HG03159 (cell line): Measurements from ENCODE around the gene NPHS1.
"Not testable (repeated sequence)": the region's sequence is repeated elsewhere in the genome, so short reads cannot be mapped to it uniquely, and the experiment has no call there.

Experiments used
- ATAC-seq: cut with Tn5 transposase; IDR thresholded peaks from one replicate; pipeline ENCODE4 v1.9.1; 2021; ENCODE audit warnings: mild to moderate bottlenecking, moderate library complexity; ENCODE audit not compliant: unreplicated experiment

Gene NPHS1

GRCh38 chr19:35848919-35849505 is 3.3 kb downstream of the NPHS1 start:
- no peak for ATAC-seq

GRCh38 chr19:35848486-35848885 is 3.8 kb downstream of the NPHS1 start:
- ATAC-seq = no peak

GRCh38 chr19:35847911-35848310 is 4.4 kb downstream of the NPHS1 start:
- ATAC-seq = no peak

GRCh38 chr19:35846038-35846668 is 6.2 kb downstream of the NPHS1 start:
- ATAC-seq = no peak

GRCh38 chr19:35845215-35846037 is 6.9 kb downstream of the NPHS1 start:
- ATAC-seq = no peak

- ATAC-seq = no peak
These were observed 7.7 kb downstream of the NPHS1 start for GRCh38 chr19:35844482-35845214.

GRCh38 chr19:35843676-35844481 is 8.4 kb downstream of the NPHS1 start:
- no peak for ATAC-seq

- ATAC-seq = no peak
These were observed 9.5 kb downstream of the NPHS1 start for GRCh38 chr19:35842666-35843272.

GRCh38 chr19:35841961-35842595 is 10.2 kb downstream of the NPHS1 start:
- ATAC-seq = no peak

GRCh38 chr19:35836096-35836495 is 16.2 kb downstream of the NPHS1 start:
- ATAC-seq = not testable (repeated sequence)

GRCh38 chr19:35833972-35834371 is 18.3 kb downstream of the NPHS1 start:
- no peak for ATAC-seq

- no peak for ATAC-seq
These were observed 20.2 kb downstream of the NPHS1 start for GRCh38 chr19:35832054-35832453.

GRCh38 chr19:35830986-35831385 is 21.3 kb downstream of the NPHS1 start:
- ATAC-seq = no peak

- ATAC-seq = no peak
These were observed 23.5 kb downstream of the NPHS1 start for GRCh38 chr19:35828692-35829301.

GRCh38 chr19:35824150-35824549 is 28.2 kb downstream of the NPHS1 start:
- ATAC-seq = no peak

GRCh38 chr19:35822579-35822978 is 29.7 kb downstream of the NPHS1 start:
- no peak for ATAC-seq

GRCh38 chr19:35818445-35818844 is 33.9 kb downstream of the NPHS1 start:
- no peak for ATAC-seq

GRCh38 chr19:35816846-35817245 is 35.5 kb downstream of the NPHS1 start:
- ATAC-seq = no peak

- no peak for ATAC-seq
These were observed 36.0 kb downstream of the NPHS1 start for GRCh38 chr19:35816262-35816661.
